ENCODE results near the gene INO80B. TPM values are rescaled to one million over a fixed set of nuclear protein-coding genes. Genes with fewer than 3 reads are reported as not detected.

Gene INO80B
- total and polyA plus RNA-seq, 2 donors (not counting 1 experiment from before 2014, with no cell fraction given): 6.9 to 13.0 TPM

DNA sequence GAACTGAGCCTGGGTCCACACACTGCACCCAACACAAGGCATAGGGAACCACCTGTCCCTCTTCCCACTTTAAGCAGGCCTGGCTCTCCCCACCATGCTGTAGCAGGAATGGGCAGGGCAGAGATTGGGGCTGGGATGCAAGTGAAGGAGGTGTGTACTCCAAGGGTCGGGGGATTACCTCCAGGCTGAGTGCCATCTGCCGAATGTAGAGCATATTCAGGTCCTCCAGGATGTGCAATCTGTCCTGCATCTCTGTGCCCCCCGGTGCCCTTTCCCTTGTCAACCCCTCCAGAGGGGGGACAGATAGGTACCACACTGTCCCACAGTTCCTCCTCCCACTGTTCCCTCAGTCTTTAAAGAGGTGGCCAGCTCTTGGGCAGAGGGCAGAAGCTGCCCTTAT is 15.5 kb upstream of the INO80B start:
- no peaks in the 10 kb centered on the region for H4K20me1 ChIP-seq (ENCODE audit: control insufficient read depth, extremely low read depth, insufficient read depth, low read length)
- no peaks in the 10 kb centered on the region for H3K9me3 ChIP-seq (ENCODE audit: control insufficient read depth, insufficient read depth, low read depth, low read length)
- peaks cover 12% of the 10 kb centered on the region for H3K4me1 ChIP-seq (ENCODE audit: control insufficient read depth, extremely low read depth, insufficient read depth, low read length)
- no peak overlapping the region for H3K27ac ChIP-seq (ENCODE audit: insufficient read depth, low read length)
- H3K4me3 ChIP-seq (replicated peaks in 1 of 4; ENCODE audit: control extremely low read depth in 1 of 4, insufficient read depth in 1 of 4, low read depth in 3 of 4, low read length in 4 of 4): peak overlapping the region; percentile 68 to 84 (median 77)
- TF ChIP-seq EZH2 (IDR thresholded peaks at IDR 0.05; ENCODE audit: low read length, missing control alignments): no peak
- peak overlapping the region; percentile 48 for H3K9ac ChIP-seq (ENCODE audit: insufficient read depth, low read length)
- peak overlapping the region; percentile 99 for H3K4me2 ChIP-seq (ENCODE audit: extremely low read depth, insufficient read depth, low read length)
- DNase-seq (ENCODE audit: low read depth in 2 of 2): no peak
- H3K36me3 ChIP-seq (ENCODE audit: control insufficient read depth, insufficient read depth, low read length): no peaks in the 10 kb centered on the region
- no peak overlapping the region for H2AFZ ChIP-seq (ENCODE audit: low read length)
- no peaks in the 10 kb centered on the region for H3K27me3 ChIP-seq (ENCODE audit: control insufficient read depth, insufficient read depth, low read length)
- no peaks in the 10 kb centered on the region for H3K79me2 ChIP-seq (ENCODE audit: control insufficient read depth, insufficient read depth, low read length)

DNA sequence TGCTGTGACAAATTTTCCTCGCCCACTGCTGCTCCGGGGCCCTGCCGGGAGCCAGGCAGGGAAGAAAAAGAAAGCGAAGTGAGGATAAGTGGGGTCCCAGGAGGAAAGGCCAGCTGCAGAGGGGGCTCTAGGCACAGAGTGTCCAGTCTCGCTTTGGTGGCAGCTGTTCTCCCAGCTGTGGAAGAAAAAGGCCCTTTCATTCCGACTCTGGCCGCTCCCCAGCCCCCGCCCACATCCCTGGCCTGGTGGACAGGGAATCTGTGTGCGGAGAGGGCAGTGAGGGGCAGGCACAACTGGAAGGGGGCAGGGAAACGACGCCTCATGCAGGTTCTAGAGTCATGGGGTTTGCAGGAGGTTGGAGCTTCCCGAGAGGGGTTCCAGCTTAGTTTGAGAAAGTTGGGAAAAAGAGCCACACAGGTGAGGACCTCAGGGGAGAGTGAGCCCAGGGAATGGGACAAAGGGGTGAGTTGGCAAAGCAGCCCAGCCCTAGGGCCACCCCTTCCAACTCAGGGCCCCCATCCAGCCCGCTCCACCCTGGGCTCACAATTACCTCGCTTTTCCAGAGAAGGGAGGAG is 15.0 kb upstream of the INO80B start:
- Histone ChIP-seq H3K4me2 (ENCODE audit: extremely low read depth, insufficient read depth, low read length) (peak overlapping the region; percentile 99), H3K4me3 (replicated peaks in 1 of 4; ENCODE audit: control extremely low read depth in 1 of 4, insufficient read depth in 1 of 4, low read depth in 3 of 4, low read length in 4 of 4) (peak overlapping the region; percentile 68 to 84 (median 77)), H3K36me3 (ENCODE audit: control insufficient read depth, insufficient read depth, low read length) (no peaks in the 10 kb centered on the region), H3K9me3 (ENCODE audit: control insufficient read depth, insufficient read depth, low read depth, low read length) (no peaks in the 10 kb centered on the region), H2AFZ (ENCODE audit: low read length) (peak overlapping the region; percentile 86), H3K9ac (ENCODE audit: insufficient read depth, low read length) (peak overlapping the region; percentile 48), H3K79me2 (ENCODE audit: control insufficient read depth, insufficient read depth, low read length) (no peaks in the 10 kb centered on the region), H3K27ac (ENCODE audit: insufficient read depth, low read length) (peak overlapping the region; percentile 71), H4K20me1 (ENCODE audit: control insufficient read depth, extremely low read depth, insufficient read depth, low read length) (no peaks in the 10 kb centered on the region), H3K27me3 (ENCODE audit: control insufficient read depth, insufficient read depth, low read length) (no peaks in the 10 kb centered on the region), H3K4me1 (ENCODE audit: control insufficient read depth, extremely low read depth, insufficient read depth, low read length) (peaks cover 12% of the 10 kb centered on the region)
- no peak for TF ChIP-seq EZH2 (IDR thresholded peaks at IDR 0.05; ENCODE audit: low read length, missing control alignments)
- TF ChIP-seq, protein P1, sequence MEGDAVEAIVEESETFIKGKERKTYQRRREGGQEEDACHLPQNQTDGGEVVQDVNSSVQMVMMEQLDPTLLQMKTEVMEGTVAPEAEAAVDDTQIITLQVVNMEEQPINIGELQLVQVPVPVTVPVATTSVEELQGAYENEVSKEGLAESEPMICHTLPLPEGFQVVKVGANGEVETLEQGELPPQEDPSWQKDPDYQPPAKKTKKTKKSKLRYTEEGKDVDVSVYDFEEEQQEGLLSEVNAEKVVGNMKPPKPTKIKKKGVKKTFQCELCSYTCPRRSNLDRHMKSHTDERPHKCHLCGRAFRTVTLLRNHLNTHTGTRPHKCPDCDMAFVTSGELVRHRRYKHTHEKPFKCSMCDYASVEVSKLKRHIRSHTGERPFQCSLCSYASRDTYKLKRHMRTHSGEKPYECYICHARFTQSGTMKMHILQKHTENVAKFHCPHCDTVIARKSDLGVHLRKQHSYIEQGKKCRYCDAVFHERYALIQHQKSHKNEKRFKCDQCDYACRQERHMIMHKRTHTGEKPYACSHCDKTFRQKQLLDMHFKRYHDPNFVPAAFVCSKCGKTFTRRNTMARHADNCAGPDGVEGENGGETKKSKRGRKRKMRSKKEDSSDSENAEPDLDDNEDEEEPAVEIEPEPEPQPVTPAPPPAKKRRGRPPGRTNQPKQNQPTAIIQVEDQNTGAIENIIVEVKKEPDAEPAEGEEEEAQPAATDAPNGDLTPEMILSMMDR (conservative IDR thresholded peaks at IDR 0.05 in 1 of 2, IDR thresholded peaks at IDR 0.05 in 1 of 2; ENCODE audit: low read depth in 1 of 2, low read length in 2 of 2): no peak
- peak; percentile 55 to 61 for DNase-seq (ENCODE audit: low read depth in 2 of 2)

DNA sequence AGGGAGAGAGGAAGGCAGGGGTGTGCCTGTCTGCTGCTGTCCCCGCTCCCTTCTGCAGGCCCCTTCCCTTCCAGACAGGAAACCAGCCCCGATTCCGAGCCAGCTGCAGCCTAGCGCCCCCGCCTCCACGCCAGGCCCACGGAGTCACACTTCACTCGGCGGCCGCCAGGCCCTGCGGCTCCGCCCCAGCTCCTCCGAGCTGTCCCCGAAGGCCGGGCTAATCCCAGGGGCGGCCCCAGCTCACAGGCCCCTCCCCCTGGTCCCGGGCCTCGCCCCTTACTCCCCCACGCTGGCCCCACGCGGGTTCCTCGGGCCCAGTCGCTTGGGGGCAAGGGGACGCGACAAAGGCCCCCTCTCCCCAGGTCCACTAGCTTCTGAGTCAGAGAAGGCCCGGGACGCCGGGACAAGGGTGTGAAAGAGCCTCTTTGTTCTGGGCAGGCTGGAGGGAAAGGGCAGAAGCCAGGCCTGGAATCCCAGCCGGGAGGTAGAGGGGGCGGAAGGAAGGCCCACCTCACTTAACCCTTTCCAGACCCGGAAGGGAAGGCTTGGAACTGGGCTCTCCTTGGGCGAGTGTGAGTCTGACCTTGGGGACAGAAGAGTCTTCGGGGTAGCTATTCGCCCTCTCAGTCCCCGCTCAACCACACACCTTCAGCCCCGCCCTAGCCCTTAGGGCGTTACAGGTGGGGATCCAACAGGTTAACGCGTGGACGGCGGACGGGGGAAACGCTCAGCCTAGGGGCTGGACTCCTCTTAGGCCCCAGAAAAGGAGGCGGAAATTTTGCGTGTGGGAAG is 14.3 kb upstream of the INO80B start:
- no peaks in the 10 kb centered on the region for H4K20me1 ChIP-seq (ENCODE audit: control insufficient read depth, extremely low read depth, insufficient read depth, low read length)
- H3K9me3 ChIP-seq (ENCODE audit: control insufficient read depth, insufficient read depth, low read depth, low read length): no peaks in the 10 kb centered on the region
- no peaks in the 10 kb centered on the region for H3K79me2 ChIP-seq (ENCODE audit: control insufficient read depth, insufficient read depth, low read length)
- H3K27ac ChIP-seq (ENCODE audit: insufficient read depth, low read length): peak overlapping the region; percentile 71
- H2AFZ ChIP-seq (ENCODE audit: low read length): peak overlapping the region; percentile 86
- peaks cover 12% of the 10 kb centered on the region for H3K4me1 ChIP-seq (ENCODE audit: control insufficient read depth, extremely low read depth, insufficient read depth, low read length)
- peak overlapping the region; percentile 68 to 84 (median 77) for H3K4me3 ChIP-seq (replicated peaks in 1 of 4; ENCODE audit: control extremely low read depth in 1 of 4, insufficient read depth in 1 of 4, low read depth in 3 of 4, low read length in 4 of 4)
- TF ChIP-seq EZH2 (IDR thresholded peaks at IDR 0.05; ENCODE audit: low read length, missing control alignments): no peak
- TF ChIP-seq, protein P1 (conservative IDR thresholded peaks at IDR 0.05 in 1 of 2, IDR thresholded peaks at IDR 0.05 in 1 of 2; ENCODE audit: low read depth in 1 of 2, low read length in 2 of 2): peak; percentile 1 to 25
- H3K4me2 ChIP-seq (ENCODE audit: extremely low read depth, insufficient read depth, low read length): peak overlapping the region; percentile 99
- H3K27me3 ChIP-seq (ENCODE audit: control insufficient read depth, insufficient read depth, low read length): no peaks in the 10 kb centered on the region
- DNase-seq (ENCODE audit: low read depth in 2 of 2): peak; percentile 83 to 85
- H3K9ac ChIP-seq (ENCODE audit: insufficient read depth, low read length): peak overlapping the region; percentile 48
- no peaks in the 10 kb centered on the region for H3K36me3 ChIP-seq (ENCODE audit: control insufficient read depth, insufficient read depth, low read length)

Measured in fibroblast of lung (primary cell).